GM23338 (cell line): ENCODE results near the gene PCP4L1. TPM values are rescaled to one million over a fixed set of nuclear protein-coding genes. Genes with fewer than 3 reads are reported as not detected.
A peak's percentile ranks its signal among the peaks of the same experiment; 100 is the strongest.

ENCODE experiments used
- ATAC-seq: fragments of 200-7000 bp; cut with Tn5 transposase; 3 replicates; pipeline ENCODE4 v1.9.1; 2020
- DNase-seq: peaks from one replicate; pipeline ENCODE4 v3.0.0-alpha.2; 2015; ENCODE audit warnings: low spot score
- H2AFZ ChIP-seq: fragments of 200-600 bp; sonication (generic); 2 replicates; pipeline ENCODE4 v1.8.0; 2016; ENCODE audit warnings: antibody characterized with exemption, mild to moderate bottlenecking, moderate library complexity
- H3F3A ChIP-seq: fragments of 200-600 bp; sonication (generic); replicated peaks from 2 replicates; pipeline ENCODE4 v1.8.0; 2017; ENCODE audit warnings: antibody characterized with exemption, mixed run types, low read depth
- H3K27ac ChIP-seq: fragments of 200-600 bp; sonication (generic); 2 replicates; pipeline ENCODE4 v1.6.1; 2016; ENCODE audit warnings: low read depth
- H3K27me3 ChIP-seq: fragments of 200-600 bp; sonication (generic); 2 replicates; pipeline ENCODE4 v1.8.0; 2016; ENCODE audit warnings: mild to moderate bottlenecking, mixed run types, moderate library complexity; ENCODE audit not compliant: insufficient read depth
- H3K36me3 ChIP-seq: fragments of 200-600 bp; sonication (generic); 2 replicates; pipeline ENCODE4 v1.8.0; 2016; ENCODE audit warnings: mild to moderate bottlenecking; ENCODE audit not compliant: insufficient read depth
- H3K4me1 ChIP-seq: fragments of 200-600 bp; sonication (generic); 2 replicates; pipeline ENCODE4 v1.8.0; 2016; ENCODE audit warnings: mild to moderate bottlenecking, moderate library complexity; ENCODE audit not compliant: insufficient read depth
- H3K4me2 ChIP-seq: fragments of 200-600 bp; sonication (generic); 2 replicates; pipeline ENCODE4 v1.7.1; 2017; ENCODE audit warnings: mixed run types
- H3K4me3 ChIP-seq: fragments of 200-600 bp; sonication (generic); 2 replicates; pipeline ENCODE4 v1.6.1; 2016; ENCODE audit warnings: mixed run types
- H3K79me2 ChIP-seq: fragments of 200-600 bp; sonication (generic); replicated peaks from 2 replicates; pipeline ENCODE4 v1.8.0; 2017; ENCODE audit warnings: mild to moderate bottlenecking; ENCODE audit not compliant: insufficient read depth
- H3K9me2 ChIP-seq: fragments of 200-600 bp; sonication (generic); 2 replicates; pipeline ENCODE4 v1.8.0; 2017; ENCODE audit not compliant: insufficient read depth
- H4K20me1 ChIP-seq: fragments of 200-600 bp; sonication (generic); replicated peaks from 2 replicates; pipeline ENCODE4 v1.8.0; 2017; ENCODE audit warnings: mild to moderate bottlenecking; ENCODE audit not compliant: insufficient read depth
- H3K27ac Mint-ChIP-seq: 2 replicates; pipeline ENCODE4 v1.8.0; 2020; ENCODE audit warnings: inconsistent platforms, mild to moderate bottlenecking, moderate library complexity, mixed read lengths
- H3K27me3 Mint-ChIP-seq: 3 replicates; pipeline ENCODE4 v1.8.0; 2022; ENCODE audit warnings: low read depth, mild to moderate bottlenecking, moderate library complexity, mixed read lengths, inconsistent platforms; ENCODE audit not compliant: insufficient read depth, poor library complexity
- H3K36me3 Mint-ChIP-seq: 3 replicates; pipeline ENCODE4 v1.8.0; 2021; ENCODE audit warnings: low read depth, mild to moderate bottlenecking, inconsistent platforms, moderate library complexity, mixed read lengths
- H3K4me1 Mint-ChIP-seq: 3 replicates; pipeline ENCODE4 v1.8.0; 2020; ENCODE audit warnings: mild to moderate bottlenecking, inconsistent platforms, mixed read lengths
- H3K4me3 Mint-ChIP-seq: 3 replicates; pipeline ENCODE4 v1.8.0; 2021; ENCODE audit warnings: moderate library complexity, mild to moderate bottlenecking, inconsistent platforms, mixed read lengths
- H3K9me3 Mint-ChIP-seq: 3 replicates; pipeline ENCODE4 v1.8.0; 2020; ENCODE audit warnings: moderate library complexity, mild to moderate bottlenecking, inconsistent platforms, mixed read lengths
- CREB1 ChIP-seq: fragments of 250-450 bp; sonication (Bioruptor Pico); IDR thresholded peaks from 2 replicates; pipeline ENCODE4 v1.5.0; 2020; ENCODE audit warnings: low read depth, mild to moderate bottlenecking, moderate library complexity
- EZH2 ChIP-seq: fragments of 200-600 bp; sonication (generic); IDR thresholded peaks from one replicate; pipeline ENCODE4 v1.8.0; 2017; ENCODE audit warnings: antibody characterized with exemption, mild to moderate bottlenecking, low read depth; ENCODE audit not compliant: unreplicated experiment
- POLR2AphosphoS5 ChIP-seq: IDR thresholded peaks from 2 replicates; pipeline ENCODE4 v1.6.1; 2016; ENCODE audit warnings: antibody characterized with exemption, low read depth
- REST ChIP-seq: IDR thresholded peaks from one replicate; pipeline ENCODE4 v1.6.1; 2018; ENCODE audit warnings: antibody characterized with exemption; ENCODE audit not compliant: unreplicated experiment
- STAT1 ChIP-seq: IDR thresholded peaks from one replicate; pipeline ENCODE4 v1.6.1; 2016; ENCODE audit warnings: antibody characterized with exemption; ENCODE audit not compliant: unreplicated experiment
- ZNF462 ChIP-seq: fragments of 250-450 bp; sonication (Bioruptor Pico); IDR thresholded peaks from 2 replicates; pipeline ENCODE4 v1.5.0; 2020; ENCODE audit warnings: mild to moderate bottlenecking, moderate library complexity
- polyA plus RNA-seq: library from polyadenylated mRNA; unstranded; fragments of >200 nt; fragmentation: Nextera tagmentation; extraction: Ambion mirVana; gene quantifications from 2 replicates; pipeline ENCODE4 v1.2.1, GENCODE V29; 2016
- total RNA-seq: library from RNA; depleted of rRNA; stranded (reverse); fragments of >200 nt; shearing (Covaris generic); gene quantifications from 2 replicates; pipeline ENCODE4 v1.2.3, GENCODE V29; 2014
- TF ChIP-seq, protein P1 (sequence below), 2 experiments: fragments of 200-600 bp in 1 of 2; sonication (generic) in 1 of 2; conservative IDR thresholded peaks; 2 replicates each; pipeline versions ENCODE4 v1.5.1 to v1.6.1; 2016 to 2017; ENCODE audit warnings: antibody characterized with exemption in 2 of 2, low read depth in 2 of 2, mild to moderate bottlenecking in 2 of 2, moderate library complexity in 1 of 2
- TF ChIP-seq, protein P2 (sequence below): IDR thresholded peaks from 2 replicates; pipeline ENCODE4 v1.6.1; 2016; ENCODE audit warnings: antibody characterized with exemption

PCP4L1 gene
- total and polyA plus RNA-seq, 2 experiments from 2014 or later: 1.4 to 1.7 TPM

GRCh38 chr1:161250829-161251228, 7.7 kb upstream of the PCP4L1 start (continued):
- TF ChIP-seq CREB1 (no peak), STAT1 (no peak), POLR2AphosphoS5 (no peak)

- Histone ChIP-seq H3K36me3 (peaks cover 2% of the 10 kb centered on the region; the same call in 1 of the 2 replicates), H3K4me3 (no peak overlapping the region), H3K4me1 (no peaks in the 10 kb centered on the region), H4K20me1 (no peaks in the 10 kb centered on the region), H2AFZ (peak overlapping the region; percentile 87; the same call in 1 of the 2 replicates), H3K79me2 (no peaks in the 10 kb centered on the region), H3K4me2 (no peak overlapping the region), H3K9me2 (no peaks in the 10 kb centered on the region; the same call in 1 of the 2 replicates), H3K27me3 (no peaks in the 10 kb centered on the region), H3F3A (0 out of 2 replicates have a peak, but pooled peaks cover 3% of the 10 kb centered on the region), H3K27ac (no peak overlapping the region)
- Mint-ChIP-seq H3K4me3 (no peak overlapping the region), H3K36me3 (no peaks in the 10 kb centered on the region), H3K27ac (no peak overlapping the region), H3K9me3 (peaks cover 12% of the 10 kb centered on the region), H3K27me3 (no peaks in the 10 kb centered on the region), H3K4me1 (no peaks in the 10 kb centered on the region)
- DNase-seq: no peak
- ATAC-seq: no peak
- TF ChIP-seq ZNF462 (CRISPR knock-in tag) (no peak), STAT1 (no peak), REST (no peak), CREB1 (no peak), EZH2 (no peak), POLR2AphosphoS5 (no peak)
- TF ChIP-seq, protein P1, sequence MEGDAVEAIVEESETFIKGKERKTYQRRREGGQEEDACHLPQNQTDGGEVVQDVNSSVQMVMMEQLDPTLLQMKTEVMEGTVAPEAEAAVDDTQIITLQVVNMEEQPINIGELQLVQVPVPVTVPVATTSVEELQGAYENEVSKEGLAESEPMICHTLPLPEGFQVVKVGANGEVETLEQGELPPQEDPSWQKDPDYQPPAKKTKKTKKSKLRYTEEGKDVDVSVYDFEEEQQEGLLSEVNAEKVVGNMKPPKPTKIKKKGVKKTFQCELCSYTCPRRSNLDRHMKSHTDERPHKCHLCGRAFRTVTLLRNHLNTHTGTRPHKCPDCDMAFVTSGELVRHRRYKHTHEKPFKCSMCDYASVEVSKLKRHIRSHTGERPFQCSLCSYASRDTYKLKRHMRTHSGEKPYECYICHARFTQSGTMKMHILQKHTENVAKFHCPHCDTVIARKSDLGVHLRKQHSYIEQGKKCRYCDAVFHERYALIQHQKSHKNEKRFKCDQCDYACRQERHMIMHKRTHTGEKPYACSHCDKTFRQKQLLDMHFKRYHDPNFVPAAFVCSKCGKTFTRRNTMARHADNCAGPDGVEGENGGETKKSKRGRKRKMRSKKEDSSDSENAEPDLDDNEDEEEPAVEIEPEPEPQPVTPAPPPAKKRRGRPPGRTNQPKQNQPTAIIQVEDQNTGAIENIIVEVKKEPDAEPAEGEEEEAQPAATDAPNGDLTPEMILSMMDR (conservative IDR thresholded peaks at IDR 0.05; ENCODE audit: low read depth in 2 of 2): no peak
- TF ChIP-seq, protein P2, sequence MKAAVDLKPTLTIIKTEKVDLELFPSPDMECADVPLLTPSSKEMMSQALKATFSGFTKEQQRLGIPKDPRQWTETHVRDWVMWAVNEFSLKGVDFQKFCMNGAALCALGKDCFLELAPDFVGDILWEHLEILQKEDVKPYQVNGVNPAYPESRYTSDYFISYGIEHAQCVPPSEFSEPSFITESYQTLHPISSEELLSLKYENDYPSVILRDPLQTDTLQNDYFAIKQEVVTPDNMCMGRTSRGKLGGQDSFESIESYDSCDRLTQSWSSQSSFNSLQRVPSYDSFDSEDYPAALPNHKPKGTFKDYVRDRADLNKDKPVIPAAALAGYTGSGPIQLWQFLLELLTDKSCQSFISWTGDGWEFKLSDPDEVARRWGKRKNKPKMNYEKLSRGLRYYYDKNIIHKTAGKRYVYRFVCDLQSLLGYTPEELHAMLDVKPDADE: no peak
Measured at GRCh38 chr1:161251579-161251978, 7.0 kb upstream of the PCP4L1 start.
